GM12801 (cell line): Measurements from ENCODE around the gene TNK1.

Experiments
- CTCF ChIP-seq: IDR thresholded peaks from one replicate; pipeline ENCODE4 v1.5.1; 2011; ENCODE audit warnings: control low read depth; ENCODE audit not compliant: insufficient read length; ENCODE audit errors: extremely low read depth

TNK1 gene

GRCh38 chr17:7437950-7438614 is 57.2 kb downstream of the TNK1 start:
- no peak for TF ChIP-seq CTCF

- TF ChIP-seq CTCF, result no peak
Observed at GRCh38 chr17:7438656-7439460, 58.0 kb downstream of the TNK1 start.
